DMS 273 (cell line): ENCODE results near the gene DUSP16.

Experiments
- DNase-seq: peaks from one replicate; lab custom pipeline; 2025; ENCODE audit not compliant: unreplicated experiment; lab: John Stamatoyannopoulos, UW

DUSP16 gene

DNA sequence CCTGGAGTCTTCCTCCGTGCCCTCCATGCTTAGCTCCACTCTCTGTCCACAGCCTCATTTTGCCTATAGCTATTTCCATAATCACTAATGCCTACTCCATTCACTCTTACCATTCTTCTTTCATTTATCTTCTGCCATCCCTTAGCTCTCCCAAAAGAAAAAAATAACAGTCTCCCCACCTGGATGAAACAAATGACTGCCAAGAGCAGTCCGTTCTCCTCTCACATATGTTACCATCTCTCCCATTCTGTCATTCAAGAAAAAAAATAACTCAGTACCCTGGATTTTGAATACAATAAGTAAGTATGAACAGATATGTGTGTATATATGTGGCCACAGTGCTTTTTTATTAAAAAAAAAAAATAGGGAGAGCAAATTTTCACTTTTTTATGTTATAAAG, 13.2 kb downstream of the DUSP16 start:
- no peak for DNase-seq

DNA sequence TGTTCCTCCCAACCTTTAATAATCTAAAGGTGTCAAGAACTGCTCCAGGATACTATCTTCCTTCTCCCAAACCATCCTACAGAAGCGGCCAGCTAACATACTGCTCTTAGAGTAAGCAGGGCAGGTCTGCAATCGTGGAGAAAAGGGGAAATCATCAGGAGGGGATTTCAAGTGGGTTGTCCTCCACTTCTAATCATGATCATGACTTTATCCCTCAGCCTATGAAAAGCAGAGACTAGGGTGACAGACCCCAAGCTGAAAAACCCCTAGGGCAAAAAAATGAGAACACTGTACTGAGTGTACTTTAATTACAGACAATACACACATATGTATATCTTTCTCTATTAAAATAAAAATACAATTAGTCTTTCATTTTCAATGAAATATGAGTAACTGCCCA, 13.9 kb downstream of the DUSP16 start:
- DNase-seq = no peak

DNA sequence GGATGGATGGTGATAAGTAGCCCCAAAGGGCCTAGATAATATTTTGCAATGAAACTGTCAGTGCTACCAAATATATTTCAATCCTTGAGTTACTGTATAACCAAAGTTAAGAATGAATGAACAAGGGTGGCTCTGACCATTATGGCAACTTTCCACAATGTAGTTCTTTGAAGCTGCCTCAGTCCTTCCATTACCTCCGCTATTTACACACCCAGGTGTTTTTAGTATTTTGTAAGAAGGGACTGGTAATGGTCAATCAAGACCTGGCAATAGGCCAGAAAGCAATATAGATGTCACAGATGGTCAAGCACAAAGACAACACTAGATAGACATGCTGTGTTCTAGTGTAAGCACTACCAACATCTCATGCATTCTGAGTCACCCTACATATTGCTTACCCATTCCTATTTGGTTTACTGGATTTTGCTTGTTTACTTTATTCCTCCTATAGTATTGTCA, 16.3 kb downstream of the DUSP16 start:
- no peak for DNase-seq

DNA sequence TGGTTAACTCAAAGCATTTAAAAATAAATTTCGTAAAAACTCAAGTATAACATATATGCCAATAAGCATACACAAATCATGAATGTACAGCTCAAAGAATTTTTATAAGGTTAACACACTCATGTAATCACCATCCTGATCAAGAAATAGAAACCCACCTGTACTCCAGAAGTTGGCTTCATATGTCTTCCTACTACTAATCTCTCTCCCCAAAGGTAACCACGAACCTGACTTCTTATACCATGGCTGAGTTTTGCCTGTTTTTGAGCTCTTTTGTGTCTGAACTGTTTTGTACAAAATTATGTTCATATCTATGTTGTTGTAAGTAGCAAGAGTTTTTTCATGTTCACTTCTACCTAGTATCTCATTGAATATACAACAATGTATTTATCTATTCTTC, 18.7 kb downstream of the DUSP16 start:
- DNase-seq = no peak

DNA sequence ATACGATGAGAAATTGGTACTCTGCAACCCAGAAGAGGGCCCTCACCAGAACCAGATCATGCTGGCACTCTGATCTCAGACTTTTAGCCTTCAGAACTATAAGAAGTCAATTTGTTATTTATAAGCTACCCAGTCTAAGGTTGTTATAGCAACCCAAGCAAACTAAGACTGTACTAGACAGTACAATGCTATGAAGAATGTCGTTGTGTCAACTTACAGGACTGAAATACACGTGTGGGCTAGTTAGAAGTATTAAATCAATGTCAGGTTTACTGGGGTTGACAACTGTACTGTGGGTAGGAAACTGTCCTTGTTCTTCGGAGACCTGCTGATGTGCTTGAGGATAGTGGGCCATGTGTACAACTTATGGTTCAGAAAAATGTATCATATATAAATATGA, 19.7 kb downstream of the DUSP16 start:
- DNase-seq = no peak

DNA sequence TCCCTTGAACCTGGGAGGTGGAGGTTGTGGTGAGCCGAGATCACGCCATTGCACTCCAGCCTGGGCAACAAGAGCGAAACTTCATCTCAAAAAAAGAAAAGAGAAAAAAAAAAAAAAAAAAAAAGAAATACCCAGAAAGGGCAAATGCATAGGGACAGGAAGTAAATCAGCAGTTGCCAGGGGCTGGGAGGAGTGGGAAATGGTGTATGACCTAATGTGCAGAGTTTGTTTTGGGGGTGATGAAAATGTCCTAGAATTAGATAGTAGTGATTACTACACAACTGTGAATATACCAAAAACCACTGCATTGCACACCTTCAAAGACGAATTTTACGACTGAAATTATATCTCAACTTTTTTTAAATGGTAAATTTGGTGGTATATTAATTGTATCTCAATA, 20.4 kb downstream of the DUSP16 start:
- no peak for DNase-seq

DNA sequence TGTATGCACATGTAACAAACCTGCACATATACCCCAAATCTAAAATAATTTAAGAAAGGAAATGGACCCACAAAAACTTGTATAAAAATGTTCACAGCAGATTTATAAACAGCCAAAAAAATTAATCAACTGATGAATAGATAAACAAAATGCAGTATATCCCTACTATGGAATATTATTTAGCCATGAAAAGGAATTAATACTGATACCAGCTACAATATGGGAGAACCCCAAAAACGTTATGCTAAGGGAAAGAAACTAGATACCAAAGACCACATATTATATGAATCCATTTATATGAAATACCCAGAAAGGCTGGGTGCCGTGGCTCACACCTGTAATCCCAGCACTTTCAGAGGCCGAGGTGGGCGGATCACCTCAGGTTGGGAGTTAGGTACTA, 20.9 kb downstream of the DUSP16 start:
- DNase-seq = no peak

GRCh38 chr12:12540261-12541013, 22.2 kb downstream of the DUSP16 start:
- no peak for DNase-seq

DNA sequence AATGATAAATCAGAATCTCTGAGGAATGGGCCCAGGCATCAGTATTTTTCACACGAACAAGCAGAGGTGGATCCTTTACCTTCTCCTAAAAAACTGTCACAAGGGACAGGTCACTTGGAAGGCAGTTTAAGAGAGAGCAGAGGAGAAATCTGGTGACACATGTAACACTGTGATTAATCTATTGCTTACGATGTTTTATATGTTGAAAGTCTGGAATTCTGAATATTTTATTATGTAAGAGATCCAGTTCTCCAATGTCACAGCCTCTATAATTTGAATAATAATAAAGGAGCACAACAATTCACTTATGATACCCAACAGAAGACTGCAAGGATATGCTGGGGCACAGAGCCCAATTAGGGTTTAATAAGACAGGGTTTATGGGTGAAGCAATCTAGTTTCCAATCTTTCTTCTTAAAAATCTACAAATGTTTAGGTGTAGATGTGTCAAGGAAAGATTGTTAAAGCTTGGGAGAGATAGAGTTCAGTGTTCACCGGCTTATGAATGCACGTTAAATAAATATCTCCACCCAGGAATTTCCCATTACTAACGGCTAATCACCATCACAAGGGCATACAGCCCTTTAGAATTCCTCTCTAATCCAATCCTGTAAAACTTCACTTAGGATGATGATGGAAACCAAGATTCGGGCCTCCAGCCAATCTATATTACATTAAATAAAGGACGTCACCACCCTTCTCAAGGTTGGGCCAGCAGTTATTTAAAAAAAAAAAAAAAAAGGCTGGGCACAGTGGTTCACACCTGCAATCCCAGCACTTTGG, 23.4 kb downstream of the DUSP16 start:
- no peak for DNase-seq

- no peak for DNase-seq
Measured at GRCh38 chr12:12538535-12538934, 24.1 kb downstream of the DUSP16 start.

GRCh38 chr12:12537421-12537820, 25.2 kb downstream of the DUSP16 start:
- DNase-seq = no peak

DNA sequence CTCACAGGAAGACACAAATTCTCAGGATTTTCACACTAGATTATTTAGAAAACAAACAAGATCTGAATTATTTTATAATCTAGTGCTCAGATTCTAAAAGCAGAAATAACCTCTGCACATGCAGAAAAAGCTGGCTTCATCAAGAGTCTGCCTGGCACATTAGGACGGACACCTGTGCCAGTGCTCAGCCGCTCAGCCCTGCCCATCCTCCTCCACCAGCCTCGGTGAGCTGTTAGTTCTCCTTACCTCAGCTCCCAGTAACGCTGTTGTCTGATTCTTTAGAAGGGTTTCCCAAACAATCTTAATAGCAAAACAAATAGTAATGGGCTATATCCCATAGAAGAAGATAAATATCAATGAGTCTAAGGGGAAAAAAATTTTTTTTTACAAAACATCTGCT, 27.7 kb downstream of the DUSP16 start:
- DNase-seq = no peak

GRCh38 chr12:12534166-12534866, 28.3 kb downstream of the DUSP16 start:
- peak; percentile 20 for DNase-seq

DNA sequence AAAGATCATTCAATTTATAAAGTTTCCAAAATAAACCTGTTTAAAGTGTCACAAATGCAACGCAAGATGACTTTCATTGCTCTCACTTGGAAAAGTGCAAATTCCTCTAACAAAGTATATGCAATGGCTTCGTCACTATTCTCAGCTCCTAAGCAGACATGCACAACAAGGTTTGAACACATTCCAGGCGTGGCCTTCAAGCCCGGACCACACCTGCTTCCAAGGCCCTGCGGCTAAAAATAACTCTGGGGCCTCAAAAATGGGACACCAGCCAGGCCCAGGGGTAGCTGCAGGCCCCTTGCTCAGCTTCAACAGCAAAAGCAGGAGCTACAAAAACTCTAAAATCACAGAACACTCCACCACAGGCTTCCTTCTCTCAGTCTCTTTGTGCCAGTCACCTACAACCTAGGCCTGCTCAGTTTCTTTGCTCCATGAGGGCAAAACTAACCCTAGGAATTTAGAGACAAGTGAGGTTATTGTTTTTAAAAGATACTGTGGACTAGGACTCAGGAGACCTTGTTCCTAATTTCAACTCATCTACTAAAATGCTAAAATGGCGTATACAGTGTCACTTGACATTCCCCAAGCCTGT, 29.3 kb downstream of the DUSP16 start:
- DNase-seq = peak; percentile 58

- DNase-seq = no peak
Measured at GRCh38 chr12:12531194-12531593, 31.5 kb downstream of the DUSP16 start.

- no peak for DNase-seq
Measured at GRCh38 chr12:12529783-12530421, 32.8 kb downstream of the DUSP16 start.

GRCh38 chr12:12528361-12529270, 34.0 kb downstream of the DUSP16 start:
- peak; percentile 19 for DNase-seq

DNA sequence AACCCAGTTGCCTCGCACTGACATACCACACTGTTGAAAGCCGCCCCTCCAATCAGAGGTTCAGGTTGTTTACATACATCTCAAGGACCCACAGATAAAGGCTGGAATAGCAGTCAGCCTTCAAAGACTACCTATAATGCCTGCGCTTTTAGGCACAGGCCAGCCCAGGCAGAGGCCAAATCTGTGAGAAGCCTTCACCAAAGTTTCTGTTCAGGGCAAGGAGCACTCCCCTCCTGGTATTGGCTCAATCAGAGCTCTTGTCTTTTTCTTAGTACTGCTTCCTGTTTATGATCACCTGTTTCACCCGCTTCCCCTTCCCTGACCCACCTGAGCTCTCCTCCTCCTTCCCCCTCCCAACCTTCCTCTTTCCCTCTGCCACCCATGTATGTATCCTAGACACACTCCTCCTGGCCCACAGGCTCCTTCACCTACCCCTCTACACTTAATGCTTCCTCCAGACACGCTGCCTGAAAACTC, 34.8 kb downstream of the DUSP16 start:
- DNase-seq = no peak

DNA sequence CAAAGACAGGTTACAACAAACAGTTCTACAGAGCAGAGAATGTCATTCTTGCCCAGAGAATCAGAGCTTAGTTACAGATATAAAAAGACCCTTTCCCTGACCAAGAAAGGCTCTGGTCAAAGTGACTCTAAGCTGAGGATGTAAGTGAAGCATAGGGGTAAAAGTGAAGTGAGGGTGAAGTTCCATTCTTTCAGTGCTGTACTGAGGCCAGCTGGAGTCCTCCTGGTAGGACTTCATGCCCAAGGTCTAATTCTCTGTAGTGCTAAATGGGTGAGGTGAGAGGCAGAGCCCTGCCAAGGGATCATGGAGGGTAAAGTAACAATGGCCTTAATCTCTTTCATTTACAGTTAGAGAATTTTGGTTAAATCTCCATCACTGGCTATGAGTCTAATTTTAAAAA, 38.5 kb downstream of the DUSP16 start:
- DNase-seq = no peak

DNA sequence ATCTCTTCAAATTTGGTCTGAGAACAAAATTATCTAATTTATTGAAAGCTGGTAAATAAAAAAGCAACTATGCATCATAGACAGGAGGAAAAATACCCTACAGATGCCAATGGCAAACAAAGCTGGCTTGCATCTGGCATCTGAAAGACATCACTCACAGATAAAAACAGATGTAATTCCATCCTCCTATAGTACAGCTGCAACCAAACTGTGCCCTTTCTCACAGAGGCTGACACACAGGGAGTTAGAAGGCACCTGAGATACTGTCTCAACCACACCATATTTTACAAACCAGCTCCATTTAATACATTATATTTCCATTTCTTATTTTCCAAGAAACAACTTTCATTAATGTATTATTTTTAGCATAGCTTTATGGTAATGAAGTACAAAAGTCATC, 39.4 kb downstream of the DUSP16 start:
- DNase-seq = peak; percentile 17
